Umbilical cord (tissue), 2 donors: ENCODE data around the gene PRRX1. TPM values are rescaled to one million over a fixed set of nuclear protein-coding genes. Genes with fewer than 3 reads are reported as not detected.

Experiments
- DNase-seq: peaks from one replicate; pipeline ENCODE4 v3.0.0-alpha.2; 2015; ENCODE audit warnings: low spot score
- total RNA-seq: library from RNA; depleted of rRNA; stranded (reverse); fragments of >200 nt; gene quantifications from one replicate; pipeline ENCODE4 v1.2.3, GENCODE V29; 2014; ENCODE audit warnings: low replicate concordance; ENCODE audit not compliant: insufficient read depth

PRRX1 gene
- total RNA-seq, 1 donor from 2014 or later: 7.9 TPM

GRCh38 chr1:170765712-170766330 lies 101.9 kb downstream of the PRRX1 start:
- peak; percentile 57 for DNase-seq

- no peak for DNase-seq
Measured at GRCh38 chr1:170768929-170769328, 105.0 kb downstream of the PRRX1 start.

DNA sequence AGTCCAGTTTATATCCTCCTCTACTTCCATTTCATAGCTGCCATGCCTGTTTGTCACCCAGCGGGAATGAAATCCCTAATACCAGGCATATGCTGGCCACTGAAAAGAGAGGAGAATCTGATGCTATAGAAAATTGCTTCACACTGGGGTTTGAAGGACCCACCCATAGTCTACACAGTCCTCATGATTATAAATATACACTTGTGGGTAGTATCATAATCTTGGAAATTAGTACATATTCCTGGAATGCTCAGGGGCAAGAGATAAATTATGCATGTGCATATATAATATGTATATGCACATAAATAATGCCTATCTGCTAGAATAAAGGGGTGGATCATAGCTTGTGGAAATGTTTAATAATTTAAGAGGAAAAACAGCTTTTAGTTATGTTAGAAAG lies 105.8 kb downstream of the PRRX1 start:
- no peak for DNase-seq

GRCh38 chr1:170770254-170770653 lies 106.3 kb downstream of the PRRX1 start:
- no peak for DNase-seq

DNA sequence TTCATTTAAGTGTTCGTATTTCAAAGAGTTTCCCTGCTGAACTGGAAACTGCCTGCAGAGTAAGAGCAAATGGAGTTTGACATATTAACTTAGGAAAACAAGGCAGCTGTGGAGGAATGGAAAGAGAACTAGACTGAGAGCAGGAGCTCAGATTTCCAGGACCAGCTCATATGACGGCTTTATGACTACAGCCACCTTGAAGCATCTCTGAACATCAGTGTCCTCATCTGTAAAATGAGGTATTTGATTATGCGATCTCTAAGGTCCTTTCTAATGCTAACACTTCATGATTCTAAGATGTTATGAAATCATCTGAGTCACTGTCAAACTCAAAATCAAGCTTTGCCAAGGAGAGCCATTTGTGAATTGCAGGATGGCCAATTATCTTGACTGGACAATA lies 112.3 kb downstream of the PRRX1 start:
- no peak for DNase-seq

DNA sequence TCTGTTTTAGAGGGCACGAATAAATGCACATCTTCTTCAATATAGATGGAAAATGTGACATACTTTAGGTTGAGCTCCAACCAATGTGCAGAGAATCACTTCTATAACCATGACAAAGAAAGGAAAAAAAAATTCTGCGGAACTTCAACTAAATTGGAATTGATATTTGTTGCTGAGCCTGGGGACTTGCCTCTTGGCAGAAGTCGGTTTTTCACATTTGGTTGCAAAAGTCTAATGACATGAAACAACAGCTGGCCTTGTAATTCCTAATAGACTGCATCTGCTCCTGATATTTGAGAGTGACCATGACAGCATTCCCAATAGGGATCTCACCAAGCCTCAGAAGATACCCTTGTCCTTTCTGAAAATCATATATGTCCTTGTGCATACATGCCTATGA lies 112.8 kb downstream of the PRRX1 start:
- DNase-seq: no peak

Other genes with a start within 250 kb of the PRRX1 start
- 12.8 TPM for gene GORAB, start 132.0 kb upstream of the PRRX1 start, total RNA-seq